GM12865 (cell line): ENCODE data around the gene RUNX3.

Experiments
- DNase-seq: peaks from one replicate; pipeline ENCODE4 v3.0.0; 2010; ENCODE audit warnings: low read depth
- H3K4me3 ChIP-seq: 2 replicates; pipeline ENCODE4 v1.5.1; 2011; ENCODE audit warnings: mild to moderate bottlenecking, low read depth, low read length, control low read depth
- TF ChIP-seq, protein P1 (sequence below): IDR thresholded peaks from 2 replicates; pipeline ENCODE4 v1.5.1; 2011; ENCODE audit warnings: low read length, control low read depth, low read depth, inconsistent platforms; ENCODE audit not compliant: insufficient read depth; ENCODE audit errors: missing control alignments

The RUNX3 gene

DNA sequence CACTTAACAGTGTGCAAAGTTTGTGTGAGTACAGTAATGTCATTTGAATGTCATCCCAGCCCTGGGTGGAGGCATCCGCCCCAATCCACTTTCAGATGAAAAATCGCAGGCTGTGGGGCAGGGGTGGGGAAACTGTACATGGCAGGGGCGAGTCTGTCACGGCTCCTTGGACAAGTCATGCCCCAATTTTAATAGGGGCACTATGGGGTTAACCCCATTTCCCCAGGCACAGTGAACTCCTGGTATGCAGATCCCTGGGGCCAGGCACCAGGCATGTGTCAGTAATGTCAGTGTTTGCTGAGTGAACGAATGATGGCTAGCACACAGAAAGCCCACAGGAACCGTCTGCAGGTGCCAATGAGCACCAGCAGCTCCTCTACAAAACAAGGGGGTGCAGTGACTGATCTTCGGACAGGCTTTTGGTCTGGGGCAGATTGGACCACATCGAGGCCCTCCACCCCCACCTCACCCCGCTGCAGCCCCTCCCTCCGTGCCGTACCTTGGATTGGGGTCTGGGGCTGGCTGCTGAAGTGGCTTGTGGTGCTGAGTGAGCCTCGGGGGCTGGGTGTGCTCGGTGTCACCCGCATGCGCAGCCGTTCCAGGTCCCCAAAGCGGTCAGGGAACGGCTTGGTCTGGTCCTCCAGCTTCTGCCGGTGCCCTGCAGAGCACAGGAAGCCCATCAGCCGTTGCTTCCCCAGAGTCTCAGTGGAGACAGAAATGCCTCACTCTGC, 23.2 kb downstream of the RUNX3 start:
- TF ChIP-seq, protein P1, sequence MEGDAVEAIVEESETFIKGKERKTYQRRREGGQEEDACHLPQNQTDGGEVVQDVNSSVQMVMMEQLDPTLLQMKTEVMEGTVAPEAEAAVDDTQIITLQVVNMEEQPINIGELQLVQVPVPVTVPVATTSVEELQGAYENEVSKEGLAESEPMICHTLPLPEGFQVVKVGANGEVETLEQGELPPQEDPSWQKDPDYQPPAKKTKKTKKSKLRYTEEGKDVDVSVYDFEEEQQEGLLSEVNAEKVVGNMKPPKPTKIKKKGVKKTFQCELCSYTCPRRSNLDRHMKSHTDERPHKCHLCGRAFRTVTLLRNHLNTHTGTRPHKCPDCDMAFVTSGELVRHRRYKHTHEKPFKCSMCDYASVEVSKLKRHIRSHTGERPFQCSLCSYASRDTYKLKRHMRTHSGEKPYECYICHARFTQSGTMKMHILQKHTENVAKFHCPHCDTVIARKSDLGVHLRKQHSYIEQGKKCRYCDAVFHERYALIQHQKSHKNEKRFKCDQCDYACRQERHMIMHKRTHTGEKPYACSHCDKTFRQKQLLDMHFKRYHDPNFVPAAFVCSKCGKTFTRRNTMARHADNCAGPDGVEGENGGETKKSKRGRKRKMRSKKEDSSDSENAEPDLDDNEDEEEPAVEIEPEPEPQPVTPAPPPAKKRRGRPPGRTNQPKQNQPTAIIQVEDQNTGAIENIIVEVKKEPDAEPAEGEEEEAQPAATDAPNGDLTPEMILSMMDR: no peak
- no peak for DNase-seq

DNA sequence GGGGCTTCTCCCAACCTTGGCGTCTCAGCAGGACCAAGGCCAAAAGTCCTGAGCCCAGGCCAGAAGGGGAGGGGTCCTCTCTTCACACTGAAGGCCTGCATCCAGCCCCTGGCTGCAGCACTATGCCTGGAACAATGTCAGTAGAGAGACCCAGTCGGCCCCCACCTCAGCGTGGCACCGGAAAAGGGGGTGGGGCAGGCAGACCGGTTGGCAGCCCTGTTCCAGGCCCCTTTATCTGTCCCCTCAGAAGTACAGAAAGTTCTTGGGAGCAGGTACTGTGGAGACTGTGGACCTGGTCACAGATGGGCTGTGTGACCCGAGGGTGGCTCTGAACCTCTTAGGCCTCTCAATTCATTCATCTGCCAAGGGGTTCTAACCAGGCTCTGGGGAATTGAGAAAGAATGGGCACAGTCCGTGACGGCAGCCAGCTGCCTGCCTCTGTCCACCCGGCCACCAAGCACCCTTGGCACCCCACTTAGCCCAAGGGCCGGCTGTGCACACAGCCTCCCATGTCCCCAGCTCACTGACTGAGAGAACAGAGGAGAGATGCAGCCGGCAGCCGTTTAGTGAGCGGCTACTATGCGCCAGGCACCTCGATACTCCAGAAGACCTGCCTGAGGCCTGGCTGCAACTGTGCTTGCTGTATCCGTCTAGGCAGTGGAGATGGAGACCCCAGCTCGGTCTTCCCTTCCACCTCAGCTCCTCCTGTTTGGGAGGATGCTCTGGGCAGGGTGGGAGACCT, 23.9 kb downstream of the RUNX3 start:
- DNase-seq: peak; percentile 6
- H3K4me3 ChIP-seq: no peak overlapping the region
- TF ChIP-seq, protein P1: no peak

More for the DNA sequence above, 23.2 kb downstream of the RUNX3 start:
- no peak overlapping the region for H3K4me3 ChIP-seq

DNA sequence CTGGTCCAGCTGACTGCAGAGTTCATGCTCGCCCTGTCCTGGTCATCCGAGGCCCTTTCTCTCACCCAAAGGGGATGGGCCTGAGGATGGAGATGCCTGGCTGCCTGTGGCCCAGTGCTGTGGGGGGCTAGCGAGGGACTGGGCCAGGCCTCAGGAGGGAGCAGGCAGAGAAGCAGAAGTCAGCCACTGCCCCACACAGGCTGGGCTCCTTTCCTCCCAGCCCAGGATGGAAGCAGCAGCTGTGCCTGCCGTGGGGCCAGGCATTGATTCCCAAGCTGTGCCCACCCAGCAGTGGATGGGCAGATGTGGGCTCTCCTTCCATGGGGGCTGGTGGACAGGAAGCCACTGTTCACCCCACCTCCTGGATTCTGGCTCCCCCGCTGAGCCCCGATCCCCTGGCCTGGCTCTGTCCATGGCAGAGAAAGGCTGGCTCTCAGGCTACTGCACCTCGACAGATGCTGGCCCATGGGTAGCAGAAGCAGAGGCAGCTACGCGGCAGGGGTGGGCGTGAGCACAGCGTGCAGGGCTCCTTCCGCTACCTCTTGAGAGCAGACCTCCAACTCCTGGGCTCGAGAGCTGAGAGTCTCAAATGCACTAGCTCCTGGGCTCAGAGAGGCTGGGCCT, 24.6 kb downstream of the RUNX3 start:
- TF ChIP-seq, protein P1: no peak
- H3K4me3 ChIP-seq: no peak overlapping the region
- DNase-seq: peak; percentile 7

DNA sequence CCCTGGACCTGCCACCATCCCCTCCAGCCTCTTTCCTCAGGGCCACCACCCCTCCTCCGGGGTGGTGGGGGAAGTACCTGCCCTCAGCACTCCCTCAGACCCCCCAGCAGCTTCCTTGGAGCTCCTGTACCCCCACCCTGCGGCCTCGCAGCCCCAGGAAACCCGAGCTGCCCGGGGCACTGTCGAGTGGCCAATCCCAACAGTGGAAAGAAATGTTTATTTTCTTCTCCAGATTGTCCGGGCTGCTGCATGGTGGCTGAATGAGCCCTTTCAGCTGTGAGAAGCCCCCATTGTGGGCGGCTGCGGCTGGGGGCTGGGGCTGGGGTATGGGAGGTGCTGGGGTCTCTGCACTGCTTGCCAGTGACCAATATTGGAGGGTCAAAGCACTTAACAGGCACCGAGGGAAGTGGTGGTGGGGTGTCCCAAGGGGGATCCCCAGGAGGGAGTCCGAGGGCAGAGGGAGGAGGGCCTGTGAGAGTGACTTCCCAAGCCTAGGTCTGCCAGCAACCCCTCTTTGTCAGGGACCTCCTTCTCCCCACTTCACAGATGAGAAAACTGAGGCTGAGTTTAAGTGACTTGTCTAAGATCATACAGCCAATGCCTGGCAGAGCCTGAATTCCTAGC, 25.2 kb downstream of the RUNX3 start:
- no peak for DNase-seq
- no peak overlapping the region for H3K4me3 ChIP-seq
- TF ChIP-seq, protein P1: no peak

DNA sequence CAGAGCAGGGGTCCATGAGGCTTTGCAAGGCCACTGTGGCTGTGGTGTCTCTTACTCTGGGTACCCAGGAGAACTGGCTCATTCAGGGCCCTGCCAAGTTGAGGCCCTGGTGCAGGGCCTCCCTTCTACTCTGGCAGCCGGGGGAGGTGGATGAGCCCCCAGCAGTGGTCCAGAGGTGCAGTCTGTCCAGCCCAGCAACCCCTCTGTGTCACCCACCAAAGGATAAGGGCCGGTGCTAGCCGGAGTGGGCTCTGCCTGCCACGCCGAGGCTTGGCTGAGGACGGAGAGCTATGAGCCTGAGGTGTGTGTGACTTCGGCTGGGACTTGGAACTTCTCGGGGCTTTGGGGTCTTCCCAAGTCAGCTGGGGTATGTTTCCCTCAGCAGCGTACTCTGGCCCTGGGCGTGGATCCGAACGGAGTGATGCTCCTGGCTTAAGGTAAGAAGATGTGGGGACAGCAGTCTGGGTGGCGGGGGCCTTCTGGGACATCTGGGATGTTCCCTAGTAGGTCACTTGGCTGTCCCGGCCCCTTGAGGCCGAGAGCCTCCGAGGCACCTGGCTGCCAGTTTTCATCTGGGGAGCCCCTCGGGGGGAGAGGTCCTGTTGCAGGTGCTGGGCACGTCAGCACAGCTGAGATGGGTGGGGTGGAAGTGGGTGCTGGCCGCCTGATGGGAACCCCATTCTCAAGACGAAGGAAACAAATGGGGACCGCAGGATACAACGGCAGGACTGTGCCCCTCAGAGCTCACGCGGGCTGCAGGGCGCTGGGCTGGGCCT, 25.9 kb downstream of the RUNX3 start:
- H3K4me3 ChIP-seq: no peak overlapping the region
- DNase-seq: peak; percentile 8
- TF ChIP-seq, protein P1: no peak

DNA sequence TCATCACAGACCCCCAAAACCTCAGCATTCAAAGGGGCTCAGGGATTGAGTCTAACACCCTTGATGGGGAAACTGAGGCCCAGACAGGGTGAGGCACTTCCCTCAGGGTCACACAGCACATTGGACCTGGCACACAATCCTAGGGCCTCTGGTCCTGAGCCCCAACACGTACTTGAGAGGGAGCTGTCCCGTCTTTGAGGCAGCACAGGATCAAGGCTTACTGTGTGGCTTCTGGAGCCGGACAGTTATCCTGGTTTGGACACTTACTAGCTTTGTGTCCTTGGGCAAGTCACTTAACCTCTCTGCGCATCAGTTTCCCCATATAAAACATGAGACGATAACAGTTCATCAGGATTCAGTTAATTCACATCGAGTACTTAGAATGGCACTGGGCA, 26.5 kb downstream of the RUNX3 start:
- TF ChIP-seq, protein P1: no peak
- peak; percentile 8 for DNase-seq

More for the DNA sequence above, 26.5 kb downstream of the RUNX3 start:
- H3K4me3 ChIP-seq: no peak overlapping the region
